Measurements from ENCODE around the gene USF3. TPM values are rescaled to one million over a fixed set of nuclear protein-coding genes. Genes with fewer than 3 reads are reported as not detected.
"Not testable (repeated sequence)": the region's sequence is repeated elsewhere in the genome, so short reads cannot be mapped to it uniquely, and the experiment has no call there.

Gene USF3
- total RNA-seq, 2 experiments from 2014 or later, result 31.4 to 32.6 TPM

DNA sequence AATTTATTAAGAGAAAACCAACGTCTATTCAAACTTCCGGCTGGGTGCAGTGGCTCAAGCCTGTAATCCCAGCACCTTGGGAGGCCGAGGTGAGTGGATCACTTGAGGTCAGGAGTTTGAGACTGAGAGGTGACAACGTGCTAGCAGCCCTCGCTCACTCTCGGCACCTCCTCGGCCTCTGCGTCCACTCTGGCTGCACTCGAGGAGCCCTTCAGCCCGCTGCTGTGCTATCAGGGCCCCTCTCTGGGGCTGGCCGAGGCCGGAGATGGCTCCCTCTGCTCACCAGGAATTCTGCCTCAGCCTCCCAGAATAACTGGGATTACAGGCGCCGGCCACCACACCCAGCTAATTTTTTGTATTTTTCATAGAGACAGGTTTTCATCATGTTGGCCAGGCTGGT is 58.7 kb downstream of the USF3 start:
- H3K9me3 Mint-ChIP-seq, result no peaks in the 10 kb centered on the region
- no peak overlapping the region for H3K27ac ChIP-seq (ENCODE audit: low read depth in 1 of 2, low read length in 2 of 2)
- no peaks in the 10 kb centered on the region for H3K4me1 Mint-ChIP-seq (ENCODE audit: low read depth)
- ATAC-seq (ENCODE audit: poor library complexity) (no peak), DNase-seq (no peak)
- ChIA-PET CTCF (no interaction called here), POLR2A (no interaction called here)
- no peaks in the 10 kb centered on the region for H3K27me3 ChIP-seq (ENCODE audit: control insufficient read depth in 1 of 2, insufficient read depth in 2 of 2, low read length in 2 of 2)
- TF ChIP-seq, protein P1, sequence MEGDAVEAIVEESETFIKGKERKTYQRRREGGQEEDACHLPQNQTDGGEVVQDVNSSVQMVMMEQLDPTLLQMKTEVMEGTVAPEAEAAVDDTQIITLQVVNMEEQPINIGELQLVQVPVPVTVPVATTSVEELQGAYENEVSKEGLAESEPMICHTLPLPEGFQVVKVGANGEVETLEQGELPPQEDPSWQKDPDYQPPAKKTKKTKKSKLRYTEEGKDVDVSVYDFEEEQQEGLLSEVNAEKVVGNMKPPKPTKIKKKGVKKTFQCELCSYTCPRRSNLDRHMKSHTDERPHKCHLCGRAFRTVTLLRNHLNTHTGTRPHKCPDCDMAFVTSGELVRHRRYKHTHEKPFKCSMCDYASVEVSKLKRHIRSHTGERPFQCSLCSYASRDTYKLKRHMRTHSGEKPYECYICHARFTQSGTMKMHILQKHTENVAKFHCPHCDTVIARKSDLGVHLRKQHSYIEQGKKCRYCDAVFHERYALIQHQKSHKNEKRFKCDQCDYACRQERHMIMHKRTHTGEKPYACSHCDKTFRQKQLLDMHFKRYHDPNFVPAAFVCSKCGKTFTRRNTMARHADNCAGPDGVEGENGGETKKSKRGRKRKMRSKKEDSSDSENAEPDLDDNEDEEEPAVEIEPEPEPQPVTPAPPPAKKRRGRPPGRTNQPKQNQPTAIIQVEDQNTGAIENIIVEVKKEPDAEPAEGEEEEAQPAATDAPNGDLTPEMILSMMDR (IDR thresholded peaks at IDR 0.05), result no peak
- no peaks in the 10 kb centered on the region for H3K4me1 ChIP-seq (ENCODE audit: insufficient read depth, low read length)
- no peaks in the 10 kb centered on the region for H3K27me3 Mint-ChIP-seq
- no peak overlapping the region for H3K27ac Mint-ChIP-seq
- no peak overlapping the region for H3K4me3 Mint-ChIP-seq
- H3K36me3 Mint-ChIP-seq (ENCODE audit: low read depth), result peaks cover under 1% of the 10 kb centered on the region
- intact Hi-C loops (cut with DNase I, micrococcal nuclease), result no loop called here
- H3K4me3 ChIP-seq (ENCODE audit: low read length), result no peak overlapping the region
- H3K9me3 ChIP-seq (ENCODE audit: control insufficient read depth in 1 of 2, insufficient read depth in 1 of 2, low read length in 2 of 2), result no peaks in the 10 kb centered on the region
- H3K36me3 ChIP-seq (ENCODE audit: insufficient read depth, low read length), result no peaks in the 10 kb centered on the region

DNA sequence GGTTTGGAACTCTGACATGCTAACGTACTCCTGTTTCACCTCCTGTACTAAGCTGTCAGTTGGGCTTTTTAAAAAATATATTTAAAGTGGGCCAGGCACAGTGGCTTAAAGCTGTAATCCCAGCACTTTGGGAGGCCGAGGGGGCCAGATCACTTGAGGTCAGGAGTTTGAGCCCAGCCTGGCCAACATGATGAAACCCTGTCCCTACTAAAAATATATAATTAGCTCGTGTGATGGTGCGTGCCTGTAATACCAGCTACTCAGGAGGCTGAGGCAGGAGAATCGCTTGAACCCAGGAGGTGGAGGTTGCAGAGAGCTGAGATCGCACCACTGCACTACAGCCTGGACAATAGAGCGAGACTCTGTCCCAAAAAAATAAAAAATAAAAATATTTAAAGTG is 60.4 kb downstream of the USF3 start:
- intact Hi-C loops (cut with DNase I, micrococcal nuclease); H3K9me3 Mint-ChIP-seq: not testable (repeated sequence)

DNA sequence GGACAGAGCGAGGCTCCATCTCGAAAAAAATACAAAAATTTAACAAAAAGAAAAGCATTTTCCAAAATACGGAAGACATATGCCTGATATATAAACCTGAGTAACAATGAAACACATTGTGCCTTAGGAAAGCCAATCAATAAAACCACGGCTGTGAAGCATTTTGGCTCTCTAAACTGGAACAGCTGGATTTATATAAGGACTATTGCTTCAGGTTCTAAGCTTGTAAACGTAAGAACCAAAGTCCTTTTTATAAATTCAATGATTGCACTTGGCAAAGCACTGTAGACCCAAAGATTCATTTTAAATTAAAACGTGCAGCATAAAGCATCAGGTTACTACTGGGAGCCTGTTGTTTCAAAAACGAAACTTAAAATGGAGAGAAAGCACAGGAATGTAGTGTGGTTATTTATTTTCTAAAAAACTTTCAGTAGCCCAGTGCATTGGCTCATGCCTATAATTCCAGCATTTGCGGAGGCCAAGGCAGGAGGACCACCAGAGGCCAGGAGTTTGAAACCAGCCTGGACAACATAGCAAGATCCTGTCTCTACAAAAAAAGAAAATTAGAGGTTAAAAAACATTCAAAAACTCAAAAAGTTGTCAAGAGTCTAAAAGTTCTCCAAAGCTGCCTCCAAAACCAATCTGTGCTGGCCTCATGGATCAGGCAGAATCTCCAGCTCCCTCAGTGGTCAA is 61.5 kb downstream of the USF3 start:
- no peak for ATAC-seq (ENCODE audit: poor library complexity)
- Histone ChIP-seq H3K36me3 (ENCODE audit: insufficient read depth, low read length) (peaks cover 5% of the 10 kb centered on the region), H3K4me3 (ENCODE audit: low read length) (no peak overlapping the region), H3K9me3 (ENCODE audit: control insufficient read depth in 1 of 2, insufficient read depth in 1 of 2, low read length in 2 of 2) (no peaks in the 10 kb centered on the region), H3K27me3 (ENCODE audit: control insufficient read depth in 1 of 2, insufficient read depth in 2 of 2, low read length in 2 of 2) (no peaks in the 10 kb centered on the region), H3K27ac (ENCODE audit: low read depth in 1 of 2, low read length in 2 of 2) (no peak overlapping the region), H3K4me1 (ENCODE audit: insufficient read depth, low read length) (no peaks in the 10 kb centered on the region)
- no peak for DNase-seq
- Mint-ChIP-seq H3K4me1 (ENCODE audit: low read depth) (no peaks in the 10 kb centered on the region), H3K27ac (no peak overlapping the region), H3K9me3 (no peaks in the 10 kb centered on the region), H3K36me3 (ENCODE audit: low read depth) (peaks cover 15% of the 10 kb centered on the region), H3K27me3 (no peaks in the 10 kb centered on the region), H3K4me3 (no peak overlapping the region)
- POLR2A ChIA-PET, result interaction anchor here (0.7 kb wide), 1 partner anchor 163 kb away, joined by 3 read pairs; no protein-coding TSS in a partner anchor
- TF ChIP-seq, protein P1 (IDR thresholded peaks at IDR 0.05), result no peak
- intact Hi-C loops (cut with DNase I, micrococcal nuclease), result no loop called here
- CTCF ChIA-PET, result no interaction called here

More for the DNA sequence above, 60.4 kb downstream of the USF3 start:
- H3K27me3 Mint-ChIP-seq; H3K4me1 ChIP-seq (ENCODE audit: insufficient read depth, low read length); H3K36me3 ChIP-seq (ENCODE audit: insufficient read depth, low read length); H3K36me3 Mint-ChIP-seq (ENCODE audit: low read depth); CTCF ChIA-PET; H3K9me3 ChIP-seq (ENCODE audit: control insufficient read depth in 1 of 2, insufficient read depth in 1 of 2, low read length in 2 of 2); H3K27ac ChIP-seq (ENCODE audit: low read depth in 1 of 2, low read length in 2 of 2); H3K27me3 ChIP-seq (ENCODE audit: control insufficient read depth in 1 of 2, insufficient read depth in 2 of 2, low read length in 2 of 2); POLR2A ChIA-PET; H3K27ac Mint-ChIP-seq; H3K4me1 Mint-ChIP-seq (ENCODE audit: low read depth); H3K4me3 ChIP-seq (ENCODE audit: low read length); ATAC-seq (ENCODE audit: poor library complexity); DNase-seq; H3K4me3 Mint-ChIP-seq: not testable (repeated sequence)

DNA sequence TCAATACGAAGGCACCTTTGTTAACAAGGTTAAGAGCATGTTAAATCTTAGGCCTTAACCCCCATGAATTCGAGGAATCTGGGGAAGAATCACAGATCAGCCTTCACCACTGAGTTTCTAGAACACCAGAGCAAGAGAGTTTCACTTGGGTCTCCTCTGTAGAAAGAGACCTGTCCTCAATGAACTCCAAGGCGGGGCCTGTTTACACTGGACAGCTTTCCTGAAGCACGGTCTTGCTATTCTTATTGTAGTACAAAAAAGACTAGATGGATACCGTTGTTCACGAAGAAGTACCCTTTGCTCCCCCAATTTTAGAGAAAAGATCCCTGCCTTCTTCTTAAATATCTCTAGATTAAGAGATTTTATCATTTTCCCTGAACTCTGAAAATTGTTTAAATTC is 64.9 kb downstream of the USF3 start:
- Mint-ChIP-seq H3K9me3 (no peaks in the 10 kb centered on the region), H3K36me3 (ENCODE audit: low read depth) (peaks cover 44% of the 10 kb centered on the region), H3K4me1 (ENCODE audit: low read depth) (peaks cover 7% of the 10 kb centered on the region), H3K27ac (peak overlapping the region; percentile 45), H3K4me3 (no peak overlapping the region), H3K27me3 (no peaks in the 10 kb centered on the region)
- no peaks in the 10 kb centered on the region for H3K4me1 ChIP-seq (ENCODE audit: insufficient read depth, low read length)
- no peaks in the 10 kb centered on the region for H3K9me3 ChIP-seq (ENCODE audit: control insufficient read depth in 1 of 2, insufficient read depth in 1 of 2, low read length in 2 of 2)
- H3K27me3 ChIP-seq (ENCODE audit: control insufficient read depth in 1 of 2, insufficient read depth in 2 of 2, low read length in 2 of 2), result no peaks in the 10 kb centered on the region
- H3K36me3 ChIP-seq (ENCODE audit: insufficient read depth, low read length), result peaks cover 36% of the 10 kb centered on the region
- POLR2A ChIA-PET, result interaction anchor here (1.2 kb wide), 1 partner anchor 65 kb away, joined by 3 read pairs; the partner anchor contains the start of gene USF3
- CTCF ChIA-PET, result no interaction called here
- no peak for ATAC-seq (ENCODE audit: poor library complexity)
- no peak overlapping the region for H3K4me3 ChIP-seq (ENCODE audit: low read length)
- DNase-seq, result no peak
- TF ChIP-seq, protein P1 (IDR thresholded peaks at IDR 0.05), result no peak
- intact Hi-C loops (cut with DNase I, micrococcal nuclease), result no loop called here
- no peak overlapping the region for H3K27ac ChIP-seq (ENCODE audit: low read depth in 1 of 2, low read length in 2 of 2)

All from CD4-positive, alpha-beta T cell (primary cell).